Stimulated activated naive CD4-positive, alpha-beta T cell (primary cell): Measurements from ENCODE around the gene RGS12.
"Not testable (repeated sequence)": the region's sequence is repeated elsewhere in the genome, so short reads cannot be mapped to it uniquely, and the experiment has no call there.

Experiments
- DNase-seq, 6 experiments: peaks; one replicate each; lab custom pipeline; 2025; lab: John Stamatoyannopoulos, UW

RGS12 gene

GRCh38 chr4:3296651-3297050 lies 3.8 kb downstream of the RGS12 start:
- DNase-seq, result no peak

- DNase-seq, result no peak
Observed at GRCh38 chr4:3297066-3297859, 4.4 kb downstream of the RGS12 start.

- no peak for DNase-seq
Observed at GRCh38 chr4:3299122-3299975, 6.5 kb downstream of the RGS12 start.

GRCh38 chr4:3299976-3300671 lies 7.3 kb downstream of the RGS12 start:
- no peak for DNase-seq

- DNase-seq, result not testable (repeated sequence)
Observed at GRCh38 chr4:3300882-3301281, 8.1 kb downstream of the RGS12 start.

GRCh38 chr4:3301450-3302172 lies 8.8 kb downstream of the RGS12 start:
- peak in 4 of 6 experiments; percentile 21 to 75 (median 58) for DNase-seq

- peak; percentile 77 to 94 (median 88) for DNase-seq
Observed at GRCh38 chr4:3302173-3302785, 9.5 kb downstream of the RGS12 start.

- peak in 3 of 6 experiments; percentile 27 to 72 (median 49) for DNase-seq
Observed at GRCh38 chr4:3302786-3303564, 10.2 kb downstream of the RGS12 start.

GRCh38 chr4:3303565-3303824 lies 10.7 kb downstream of the RGS12 start:
- DNase-seq, result no peak

GRCh38 chr4:3303923-3304710 lies 11.3 kb downstream of the RGS12 start:
- no peak for DNase-seq

GRCh38 chr4:3304831-3305609 lies 12.2 kb downstream of the RGS12 start:
- no peak for DNase-seq

GRCh38 chr4:3305610-3306371 lies 13.0 kb downstream of the RGS12 start:
- DNase-seq, result peak in 3 of 6 experiments; percentile 8 to 64 (median 18)

GRCh38 chr4:3306450-3306849 lies 13.6 kb downstream of the RGS12 start:
- no peak for DNase-seq

GRCh38 chr4:3307060-3307459 lies 14.2 kb downstream of the RGS12 start:
- no peak for DNase-seq

- no peak for DNase-seq
Observed at GRCh38 chr4:3307486-3307885, 14.7 kb downstream of the RGS12 start.

- DNase-seq, result no peak
Observed at GRCh38 chr4:3307891-3308575, 15.2 kb downstream of the RGS12 start.

- DNase-seq, result no peak
Observed at GRCh38 chr4:3308691-3309090, 15.9 kb downstream of the RGS12 start.
